ENCODE results near the gene SCAF8.
"Not testable (repeated sequence)": the region's sequence is repeated elsewhere in the genome, so short reads cannot be mapped to it uniquely, and the experiment has no call there.

SCAF8 gene

GRCh38 chr6:154805288-154805911, 72.2 kb downstream of the SCAF8 start:
- Histone ChIP-seq H2AK5ac (ENCODE audit: low read length) (no peak overlapping the region), H3K4me3 (ENCODE audit: low read length) (no peak overlapping the region), H4K5ac (ENCODE audit: low read length) (no peak overlapping the region), H3K79me2 (ENCODE audit: control insufficient read depth, insufficient read depth, low read length) (no peaks in the 10 kb centered on the region), H3K23ac (ENCODE audit: low read length) (no peak overlapping the region), H3K36me3 (ENCODE audit: control insufficient read depth, insufficient read depth, low read length) (no peaks in the 10 kb centered on the region), H3K4me2 (ENCODE audit: low read length) (no peak overlapping the region), H3K56ac (ENCODE audit: low read length) (no peak overlapping the region), H2BK5ac (ENCODE audit: low read length) (no peak overlapping the region), H4K8ac (ENCODE audit: low read depth, low read length) (no peak overlapping the region), H3K27ac (ENCODE audit: low read depth, low read length) (no peak overlapping the region), H3K27me3 (ENCODE audit: insufficient read depth, low read length, poor library complexity) (no peaks in the 10 kb centered on the region), H3K9ac (ENCODE audit: low read length) (no peak overlapping the region), H3K18ac (ENCODE audit: low read length) (no peak overlapping the region), H3K4me1 (ENCODE audit: control insufficient read depth, low read depth, low read length) (no peaks in the 10 kb centered on the region), H3K79me1 (ENCODE audit: low read length) (no peaks in the 10 kb centered on the region), H2BK120ac (ENCODE audit: low read depth, low read length) (no peak overlapping the region), H2BK15ac (replicated peaks; ENCODE audit: low read depth) (no peak overlapping the region), H3K4ac (ENCODE audit: low read depth, low read length) (no peak overlapping the region)
- peak; percentile 38 for DNase-seq
- WGBS (ENCODE audit: extremely low coverage, insufficient coverage, low lambda C conversion rate), result no CpG with 5 or more reads among the region's 2 CpGs

DNA sequence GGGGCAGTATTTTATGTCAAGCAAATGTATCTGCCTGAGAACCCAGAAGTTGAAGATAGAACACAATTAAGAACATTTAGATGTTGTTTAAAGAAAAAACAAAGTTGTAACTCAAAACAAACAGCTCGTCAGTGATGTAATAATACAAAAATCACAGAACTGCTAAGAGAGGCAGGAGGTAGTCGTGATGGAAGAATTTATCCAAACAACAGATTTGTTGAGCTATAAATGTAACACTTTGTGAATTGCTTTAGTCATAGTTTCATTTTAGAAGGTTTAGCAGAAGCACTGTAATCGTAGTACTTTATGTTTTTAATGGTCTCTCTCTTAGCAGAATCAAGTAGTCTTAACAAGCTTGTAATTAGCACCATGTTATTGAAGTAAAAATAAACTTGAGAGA, 73.6 kb downstream of the SCAF8 start:
- Histone ChIP-seq H4K5ac (ENCODE audit: low read length) (no peak overlapping the region), H3K4me1 (ENCODE audit: control insufficient read depth, low read depth, low read length) (no peaks in the 10 kb centered on the region), H3K18ac (ENCODE audit: low read length) (no peak overlapping the region), H2BK120ac (ENCODE audit: low read depth, low read length) (no peak overlapping the region), H2BK15ac (replicated peaks; ENCODE audit: low read depth) (no peak overlapping the region), H2AK5ac (ENCODE audit: low read length) (no peak overlapping the region), H2BK5ac (ENCODE audit: low read length) (no peak overlapping the region), H3K79me2 (ENCODE audit: control insufficient read depth, insufficient read depth, low read length) (no peaks in the 10 kb centered on the region), H3K27me3 (ENCODE audit: insufficient read depth, low read length, poor library complexity) (no peaks in the 10 kb centered on the region), H3K4ac (ENCODE audit: low read depth, low read length) (no peak overlapping the region), H3K36me3 (ENCODE audit: control insufficient read depth, insufficient read depth, low read length) (no peaks in the 10 kb centered on the region), H3K4me2 (ENCODE audit: low read length) (no peak overlapping the region), H3K27ac (ENCODE audit: low read depth, low read length) (no peak overlapping the region), H4K8ac (ENCODE audit: low read depth, low read length) (no peak overlapping the region), H3K56ac (ENCODE audit: low read length) (no peak overlapping the region), H3K79me1 (ENCODE audit: low read length) (no peaks in the 10 kb centered on the region), H3K23ac (ENCODE audit: low read length) (no peak overlapping the region), H3K9ac (ENCODE audit: low read length) (no peak overlapping the region), H3K4me3 (ENCODE audit: low read length) (no peak overlapping the region)
- WGBS (ENCODE audit: extremely low coverage, insufficient coverage, low lambda C conversion rate), result no CpG with 5 or more reads among the region's 3 CpGs
- no peak for DNase-seq

GRCh38 chr6:154811663-154812062, 78.4 kb downstream of the SCAF8 start:
- not testable (repeated sequence) for H3K36me3 ChIP-seq (ENCODE audit: control insufficient read depth, insufficient read depth, low read length); H3K27ac ChIP-seq (ENCODE audit: low read depth, low read length); H3K4me3 ChIP-seq (ENCODE audit: low read length); H3K27me3 ChIP-seq (ENCODE audit: insufficient read depth, low read length, poor library complexity); H3K56ac ChIP-seq (ENCODE audit: low read length); DNase-seq; H3K23ac ChIP-seq (ENCODE audit: low read length); H2AK5ac ChIP-seq (ENCODE audit: low read length); H3K79me2 ChIP-seq (ENCODE audit: control insufficient read depth, insufficient read depth, low read length); H3K4ac ChIP-seq (ENCODE audit: low read depth, low read length); H3K18ac ChIP-seq (ENCODE audit: low read length); H2BK15ac ChIP-seq (replicated peaks; ENCODE audit: low read depth); H2BK5ac ChIP-seq (ENCODE audit: low read length); H3K9ac ChIP-seq (ENCODE audit: low read length); H3K4me1 ChIP-seq (ENCODE audit: control insufficient read depth, low read depth, low read length); H3K79me1 ChIP-seq (ENCODE audit: low read length); H2BK120ac ChIP-seq (ENCODE audit: low read depth, low read length); H4K5ac ChIP-seq (ENCODE audit: low read length); H3K4me2 ChIP-seq (ENCODE audit: low read length); H4K8ac ChIP-seq (ENCODE audit: low read depth, low read length)
- whole genome bisulfite sequencing (ENCODE audit: extremely low coverage, insufficient coverage, low lambda C conversion rate), result no CpG with 5 or more reads among the region's 3 CpGs

DNA sequence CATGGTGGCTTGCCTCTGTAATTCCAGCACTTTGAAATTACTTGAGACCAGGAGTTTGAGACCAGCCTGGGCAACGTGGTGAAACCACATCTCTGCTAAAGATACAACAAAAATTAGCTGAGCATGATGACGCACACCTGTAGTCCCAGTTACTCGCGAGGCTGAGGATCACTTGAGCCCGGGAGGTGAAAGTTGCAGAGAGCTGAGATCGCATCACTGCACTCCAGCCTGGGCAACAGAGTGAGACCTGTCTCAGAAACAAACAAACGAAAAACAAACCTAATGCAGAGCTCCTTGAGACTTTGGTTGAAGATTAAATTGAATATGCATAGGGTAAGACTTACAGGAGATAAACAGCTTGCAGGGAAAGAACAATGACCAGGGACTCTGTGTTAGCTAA, 80.8 kb downstream of the SCAF8 start:
- no peaks in the 10 kb centered on the region for H3K79me2 ChIP-seq (ENCODE audit: control insufficient read depth, insufficient read depth, low read length)
- no peak overlapping the region for H3K27ac ChIP-seq (ENCODE audit: low read depth, low read length)
- no peak overlapping the region for H2BK15ac ChIP-seq (replicated peaks; ENCODE audit: low read depth)
- no peak overlapping the region for H3K23ac ChIP-seq (ENCODE audit: low read length)
- H3K9ac ChIP-seq (ENCODE audit: low read length), result no peak overlapping the region
- DNase-seq, result no peak
- no CpG with 5 or more reads among the region's 7 CpGs for WGBS (ENCODE audit: extremely low coverage, insufficient coverage, low lambda C conversion rate)
- no peak overlapping the region for H4K8ac ChIP-seq (ENCODE audit: low read depth, low read length)
- no peaks in the 10 kb centered on the region for H3K79me1 ChIP-seq (ENCODE audit: low read length)
- no peak overlapping the region for H3K56ac ChIP-seq (ENCODE audit: low read length)
- H2BK5ac ChIP-seq (ENCODE audit: low read length), result no peak overlapping the region
- H2BK120ac ChIP-seq (ENCODE audit: low read depth, low read length), result no peak overlapping the region
- H3K4me1 ChIP-seq (ENCODE audit: control insufficient read depth, low read depth, low read length), result no peaks in the 10 kb centered on the region
- H3K4ac ChIP-seq (ENCODE audit: low read depth, low read length), result no peak overlapping the region
- H3K27me3 ChIP-seq (ENCODE audit: insufficient read depth, low read length, poor library complexity), result no peaks in the 10 kb centered on the region
- H3K4me2 ChIP-seq (ENCODE audit: low read length), result no peak overlapping the region
- no peak overlapping the region for H2AK5ac ChIP-seq (ENCODE audit: low read length)
- H4K5ac ChIP-seq (ENCODE audit: low read length), result no peak overlapping the region
- peaks cover 2% of the 10 kb centered on the region for H3K36me3 ChIP-seq (ENCODE audit: control insufficient read depth, insufficient read depth, low read length)
- H3K18ac ChIP-seq (ENCODE audit: low read length), result no peak overlapping the region
- no peak overlapping the region for H3K4me3 ChIP-seq (ENCODE audit: low read length)

- Histone ChIP-seq H3K27ac (ENCODE audit: low read depth, low read length) (no peak overlapping the region), H3K56ac (ENCODE audit: low read length) (no peak overlapping the region), H4K8ac (ENCODE audit: low read depth, low read length) (no peak overlapping the region), H3K4ac (ENCODE audit: low read depth, low read length) (no peak overlapping the region), H3K9ac (ENCODE audit: low read length) (no peak overlapping the region), H3K4me1 (ENCODE audit: control insufficient read depth, low read depth, low read length) (no peaks in the 10 kb centered on the region), H3K23ac (ENCODE audit: low read length) (no peak overlapping the region), H3K79me1 (ENCODE audit: low read length) (no peaks in the 10 kb centered on the region), H3K18ac (ENCODE audit: low read length) (no peak overlapping the region), H3K4me3 (ENCODE audit: low read length) (no peak overlapping the region), H4K5ac (ENCODE audit: low read length) (no peak overlapping the region), H3K4me2 (ENCODE audit: low read length) (no peak overlapping the region), H3K27me3 (ENCODE audit: insufficient read depth, low read length, poor library complexity) (no peaks in the 10 kb centered on the region), H2BK120ac (ENCODE audit: low read depth, low read length) (no peak overlapping the region), H3K79me2 (ENCODE audit: control insufficient read depth, insufficient read depth, low read length) (no peaks in the 10 kb centered on the region), H3K36me3 (ENCODE audit: control insufficient read depth, insufficient read depth, low read length) (peaks cover 5% of the 10 kb centered on the region), H2BK5ac (ENCODE audit: low read length) (no peak overlapping the region), H2AK5ac (ENCODE audit: low read length) (no peak overlapping the region), H2BK15ac (replicated peaks; ENCODE audit: low read depth) (no peak overlapping the region)
- WGBS (ENCODE audit: extremely low coverage, insufficient coverage, low lambda C conversion rate), result no CpG with 5 or more reads among the region's 5 CpGs
- no peak for DNase-seq
These were observed 83.0 kb downstream of the SCAF8 start for GRCh38 chr6:154815938-154816820.
